ENCODE results near the gene RADIL.
A peak's percentile ranks its signal among the peaks of the same experiment; 100 is the strongest.

RADIL gene

DNA sequence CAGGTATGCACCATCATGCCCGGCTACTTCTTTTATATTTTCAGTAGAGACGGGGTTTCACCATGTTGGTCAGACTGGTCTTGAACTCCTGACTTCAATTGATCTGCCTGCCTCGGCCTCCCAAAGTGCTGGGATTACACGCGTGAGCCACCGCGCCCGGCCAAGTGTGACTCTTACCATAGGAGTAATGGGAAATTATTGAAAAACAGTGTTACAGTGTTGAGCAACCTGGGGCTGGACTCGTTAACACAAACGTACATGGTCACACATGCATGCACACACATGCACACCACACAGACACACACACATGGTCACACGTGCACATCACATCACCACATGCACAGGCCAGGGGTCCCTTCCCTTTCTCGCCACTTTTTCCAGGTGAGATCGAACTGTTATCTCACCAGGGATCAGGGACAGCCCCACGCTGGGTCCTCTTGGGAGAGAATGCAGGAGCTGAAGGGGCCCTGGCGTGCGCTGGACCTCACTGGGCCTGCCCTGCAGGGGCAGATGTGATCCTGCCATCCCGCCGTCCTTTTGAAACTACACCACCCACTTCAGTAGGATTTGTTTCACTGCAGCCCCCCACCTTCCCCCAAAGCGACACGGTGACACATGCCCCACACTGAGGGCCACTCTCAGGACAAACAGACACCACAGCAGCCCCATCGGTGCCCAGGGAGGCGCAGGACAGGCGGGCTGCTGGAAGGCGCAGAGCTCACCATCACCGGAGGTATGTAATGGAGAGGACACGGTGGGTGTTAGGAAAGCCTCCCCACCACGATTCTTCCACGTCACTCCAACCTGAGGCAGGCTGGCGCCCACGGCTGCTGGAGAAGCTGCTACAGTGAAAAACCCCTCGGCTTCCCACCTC, 10.2 kb downstream of the RADIL start:
- no peak overlapping the region for H3K27ac Mint-ChIP-seq
- H3K4me3 Mint-ChIP-seq, result no peak overlapping the region
- H3K36me3 Mint-ChIP-seq (ENCODE audit: low read depth), result no peaks in the 10 kb centered on the region
- no peaks in the 10 kb centered on the region for H3K9me3 Mint-ChIP-seq
- ATAC-seq, result no peak
- H3K27me3 Mint-ChIP-seq, result peaks cover 19% of the 10 kb centered on the region
- DNase-seq, result no peak
- no peaks in the 10 kb centered on the region for H3K4me1 Mint-ChIP-seq

DNA sequence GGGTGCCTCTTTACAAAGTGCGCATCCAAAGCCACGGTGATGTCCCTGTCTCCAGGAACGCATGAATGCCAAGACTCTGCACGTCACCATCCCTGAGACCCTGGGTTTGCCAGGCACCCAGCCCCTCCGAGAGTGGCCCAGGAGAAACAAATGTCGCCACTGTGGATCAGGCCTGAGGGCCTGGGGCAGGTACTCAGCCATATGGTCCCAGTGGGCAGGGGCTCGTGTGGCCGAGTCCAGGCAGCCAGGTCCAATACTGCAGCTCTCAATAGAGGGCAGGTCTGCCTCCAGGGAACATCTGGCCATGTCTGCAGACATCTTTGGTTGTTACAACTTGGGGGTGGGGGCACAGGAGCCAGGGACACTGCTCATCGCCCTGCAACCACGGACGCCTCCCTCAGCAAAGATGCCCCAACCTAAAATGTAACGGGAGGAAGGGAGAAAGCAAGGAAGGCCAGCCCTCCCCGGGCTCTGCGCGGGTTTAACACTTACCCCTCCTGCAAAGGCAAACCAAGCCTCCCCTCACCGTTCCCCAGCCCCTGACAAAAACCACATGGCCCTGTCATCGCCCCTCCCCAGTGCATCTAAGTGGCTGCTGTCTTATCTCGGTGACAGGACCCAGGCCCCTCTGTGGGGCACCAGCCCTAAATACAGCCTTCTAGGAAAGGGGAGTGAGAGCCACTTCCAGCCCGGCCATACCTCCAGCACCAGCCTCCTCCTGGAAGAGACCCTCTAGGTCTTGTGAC, 11.4 kb downstream of the RADIL start:
- Mint-ChIP-seq H3K27me3 (peaks cover 16% of the 10 kb centered on the region), H3K4me3 (no peak overlapping the region), H3K4me1 (no peaks in the 10 kb centered on the region), H3K36me3 (ENCODE audit: low read depth) (no peaks in the 10 kb centered on the region), H3K27ac (no peak overlapping the region), H3K9me3 (no peaks in the 10 kb centered on the region)
- DNase-seq, result no peak
- no peak for ATAC-seq

DNA sequence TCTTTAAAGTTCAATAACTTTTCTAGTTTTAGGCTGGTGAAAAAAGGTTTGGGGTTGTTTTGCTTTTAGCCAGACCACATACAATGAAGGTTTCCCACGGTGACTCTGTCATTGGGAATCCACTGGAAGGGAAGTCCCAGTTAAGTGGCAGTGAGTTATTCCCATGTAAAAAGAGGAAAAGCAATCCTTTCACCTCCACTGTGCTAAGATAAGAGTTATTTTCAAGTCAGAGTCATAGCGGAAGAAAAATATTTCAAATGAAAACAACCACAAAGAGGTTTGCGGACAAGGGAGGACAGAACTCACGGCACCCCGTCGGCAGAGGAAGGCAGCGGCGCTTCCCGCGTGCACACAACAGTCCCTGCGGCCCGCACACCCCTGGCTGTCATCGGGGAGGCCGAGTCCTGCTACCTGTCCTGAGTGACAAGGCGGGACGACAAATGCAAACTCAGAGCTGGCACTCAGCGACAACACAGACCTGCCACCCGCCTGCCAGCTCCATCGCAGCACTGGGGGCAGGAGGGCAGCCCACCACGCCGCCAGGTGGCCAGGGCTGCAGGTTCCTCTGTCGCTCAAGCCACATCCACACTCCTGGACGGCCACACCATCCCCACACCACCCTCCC, 12.3 kb downstream of the RADIL start:
- Mint-ChIP-seq H3K4me1 (no peaks in the 10 kb centered on the region), H3K27ac (no peak overlapping the region), H3K4me3 (no peak overlapping the region), H3K27me3 (peaks cover 16% of the 10 kb centered on the region), H3K9me3 (no peaks in the 10 kb centered on the region), H3K36me3 (ENCODE audit: low read depth) (no peaks in the 10 kb centered on the region)
- ATAC-seq (no peak), DNase-seq (no peak)

DNA sequence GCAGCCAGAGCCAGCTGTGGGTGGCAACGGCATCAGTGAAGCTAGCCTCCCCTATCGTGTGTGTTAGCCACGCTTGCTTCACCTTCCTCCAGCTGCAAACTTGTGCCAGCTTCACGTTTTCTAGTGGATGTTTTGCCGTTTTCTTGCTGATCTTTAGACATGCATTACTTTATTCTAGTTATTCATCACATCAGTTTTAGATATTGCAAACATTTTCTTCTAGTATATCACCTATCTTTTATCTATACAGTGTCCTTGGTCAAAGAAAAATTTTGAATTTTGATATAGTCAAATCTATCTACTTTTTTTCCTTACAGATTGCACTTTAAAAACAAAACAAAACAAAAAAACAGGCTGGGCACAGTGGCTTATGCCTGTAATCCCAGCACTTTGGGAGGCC, 15.0 kb downstream of the RADIL start:
- DNase-seq, result no peak
- H3K36me3 Mint-ChIP-seq (ENCODE audit: low read depth), result no peaks in the 10 kb centered on the region
- no peak for ATAC-seq
- H3K27ac Mint-ChIP-seq, result no peak overlapping the region
- peaks cover 32% of the 10 kb centered on the region for H3K27me3 Mint-ChIP-seq
- no peak overlapping the region for H3K4me3 Mint-ChIP-seq
- no peaks in the 10 kb centered on the region for H3K9me3 Mint-ChIP-seq
- H3K4me1 Mint-ChIP-seq, result no peaks in the 10 kb centered on the region

DNA sequence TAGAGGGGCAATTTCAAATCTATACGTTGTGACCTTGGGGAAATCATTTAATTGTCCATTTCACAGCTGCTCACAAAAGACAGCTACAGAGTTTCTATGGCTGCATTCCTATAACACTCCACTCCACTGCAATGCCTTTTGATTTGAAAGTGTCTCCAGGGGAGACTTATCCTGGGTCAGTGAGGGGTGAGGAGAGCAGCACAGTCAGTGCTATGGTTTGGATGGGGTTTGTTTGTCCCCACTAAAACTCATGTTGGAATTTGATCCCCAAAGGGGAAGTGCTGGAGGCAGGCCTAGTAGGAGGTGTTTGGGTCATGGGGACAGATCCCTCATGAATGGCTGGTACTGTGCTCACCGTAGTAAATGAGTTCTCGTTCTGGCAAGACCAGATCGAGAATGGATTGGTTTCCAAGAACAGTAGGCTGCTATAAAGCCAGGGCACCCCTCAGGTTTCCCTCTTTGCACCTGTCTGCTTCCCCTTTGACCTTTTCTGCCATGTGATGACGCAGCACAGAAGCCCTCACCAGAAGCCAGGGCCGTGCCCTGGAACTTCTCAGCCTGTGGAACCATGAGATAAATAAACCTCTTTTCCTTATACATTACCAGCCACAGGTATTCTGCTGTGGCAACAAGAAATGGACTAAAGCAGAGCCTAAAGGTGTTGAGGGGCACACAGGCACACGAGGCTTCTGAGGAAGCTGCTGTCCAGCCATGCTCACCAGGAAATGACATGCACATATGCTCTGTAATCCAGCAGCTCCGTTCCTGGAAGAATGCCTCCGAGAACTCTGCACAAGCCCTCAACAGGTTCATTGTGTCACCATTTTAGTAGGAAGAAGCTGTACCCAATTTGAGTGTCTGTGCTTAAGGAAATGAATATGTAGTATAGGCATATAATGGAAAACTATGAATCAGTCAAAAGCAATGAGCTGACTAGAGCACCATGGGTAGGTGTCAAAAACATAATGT, 16.7 kb downstream of the RADIL start:
- no peaks in the 10 kb centered on the region for H3K36me3 Mint-ChIP-seq (ENCODE audit: low read depth)
- H3K4me3 Mint-ChIP-seq, result no peak overlapping the region
- ATAC-seq (no peak), DNase-seq (no peak)
- H3K27ac Mint-ChIP-seq, result no peak overlapping the region
- no peaks in the 10 kb centered on the region for H3K4me1 Mint-ChIP-seq
- peaks cover 6% of the 10 kb centered on the region for H3K9me3 Mint-ChIP-seq
- H3K27me3 Mint-ChIP-seq, result peaks cover 43% of the 10 kb centered on the region

DNA sequence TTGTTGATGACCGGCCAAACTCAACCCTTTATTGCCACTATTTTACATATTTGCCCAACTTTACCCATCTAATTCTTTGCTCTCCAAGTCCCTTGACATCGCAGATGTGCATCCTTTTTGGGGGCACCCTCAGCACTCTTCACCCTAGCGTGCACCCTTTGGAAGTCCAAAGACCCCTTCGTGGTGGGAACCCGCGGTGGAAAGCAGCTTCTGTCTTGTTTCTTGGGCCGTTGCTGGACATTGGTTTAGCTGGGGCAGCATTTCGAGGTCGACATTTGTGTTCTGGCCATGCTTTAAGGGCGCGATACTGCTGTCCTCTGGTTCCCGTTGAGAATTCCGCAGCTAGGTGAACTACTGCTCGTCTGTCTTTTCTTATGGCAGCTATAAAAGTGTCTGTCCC, 21.4 kb downstream of the RADIL start:
- peaks cover 33% of the 10 kb centered on the region for H3K27me3 Mint-ChIP-seq
- no peak overlapping the region for H3K27ac Mint-ChIP-seq
- peak overlapping the region; percentile 24 for H3K4me3 Mint-ChIP-seq
- H3K36me3 Mint-ChIP-seq (ENCODE audit: low read depth), result peaks cover 4% of the 10 kb centered on the region
- DNase-seq (no peak), ATAC-seq (no peak)
- peaks cover 3% of the 10 kb centered on the region for H3K4me1 Mint-ChIP-seq
- H3K9me3 Mint-ChIP-seq, result peaks cover 9% of the 10 kb centered on the region

DNA sequence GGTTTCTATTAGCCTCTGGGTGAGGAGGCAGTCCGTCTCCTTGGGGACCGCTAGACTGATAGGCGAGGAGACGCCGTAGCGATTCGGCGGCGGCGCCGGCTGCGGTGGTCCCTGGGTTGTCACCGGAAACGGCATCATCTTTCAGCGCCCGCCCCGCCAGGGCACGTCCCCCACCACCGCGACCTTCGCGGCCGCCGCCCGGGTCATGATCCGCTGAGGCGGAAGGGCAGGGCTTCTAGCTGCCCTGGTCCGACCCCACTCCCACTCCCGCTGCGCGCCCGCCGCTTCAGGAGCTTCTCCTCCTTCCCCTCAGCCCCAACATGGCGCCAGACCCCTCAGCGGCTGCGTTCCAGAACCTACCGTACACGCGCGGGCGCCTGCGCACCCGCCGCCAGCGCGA, 21.8 kb downstream of the RADIL start, which contains the start of gene PAPOLB:
Gene PAPOLB, minus strand, starts transcription at position 358 of the 400 bp plus-strand sequence. Its CDS starts 220 bp downstream, at position 138.
- Mint-ChIP-seq H3K9me3 (peaks cover 9% of the 10 kb centered on the region), H3K4me1 (peaks cover 3% of the 10 kb centered on the region), H3K27ac (no peak within 1 kb of the TSS), H3K36me3 (ENCODE audit: low read depth) (peaks cover 4% of the 10 kb centered on the region), H3K27me3 (peaks cover 33% of the 10 kb centered on the region), H3K4me3 (peak within 1 kb of the TSS; percentile 24)
- DNase-seq (peak; percentile 45), ATAC-seq (peak; percentile 65)

DNA sequence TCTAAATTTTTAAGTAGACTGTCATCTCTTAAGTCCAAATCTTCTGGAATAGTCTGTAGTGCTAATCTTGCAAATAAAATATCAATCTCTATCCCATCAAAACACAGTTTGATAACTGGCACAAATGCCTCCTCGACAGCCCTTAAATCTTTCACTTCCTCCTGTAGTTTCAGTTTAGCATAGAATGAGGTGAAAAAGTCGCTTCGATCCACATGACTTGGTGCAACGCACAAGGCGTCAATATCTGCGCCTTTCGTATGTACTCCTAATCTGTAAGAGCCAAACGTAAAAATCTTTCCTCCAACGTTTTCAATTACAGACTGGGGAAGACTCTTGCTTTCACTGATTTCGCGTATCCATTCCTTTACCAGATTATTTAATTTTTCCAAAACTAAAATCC, 22.3 kb downstream of the RADIL start:
- ATAC-seq (no peak), DNase-seq (no peak)
- H3K27me3 Mint-ChIP-seq, result peaks cover 33% of the 10 kb centered on the region
- H3K9me3 Mint-ChIP-seq, result peaks cover 9% of the 10 kb centered on the region
- H3K36me3 Mint-ChIP-seq (ENCODE audit: low read depth), result peaks cover 4% of the 10 kb centered on the region
- H3K4me3 Mint-ChIP-seq, result peak overlapping the region; percentile 24
- peaks cover 3% of the 10 kb centered on the region for H3K4me1 Mint-ChIP-seq
- no peak overlapping the region for H3K27ac Mint-ChIP-seq

DNA sequence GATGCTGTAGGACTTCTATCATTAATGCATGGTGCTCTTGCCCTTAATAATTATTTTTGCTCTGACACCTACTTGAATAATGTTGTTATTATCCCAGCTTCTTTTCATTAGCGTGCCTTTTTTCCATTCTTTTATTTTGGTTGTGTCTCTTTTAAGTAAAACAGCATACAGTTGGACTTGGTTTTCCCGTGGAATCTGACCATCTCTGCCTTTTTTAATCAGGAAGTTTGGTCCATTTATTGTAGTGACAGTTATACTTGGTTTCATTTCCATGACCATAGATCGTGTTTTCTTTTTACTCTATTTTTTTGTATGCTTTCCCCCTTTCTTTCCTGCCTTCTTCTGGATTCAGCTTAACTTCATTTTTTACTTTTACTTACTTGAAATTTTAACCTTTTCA, 26.3 kb downstream of the RADIL start:
- H3K4me1 Mint-ChIP-seq, result peaks cover 3% of the 10 kb centered on the region
- H3K27me3 Mint-ChIP-seq, result peaks cover 13% of the 10 kb centered on the region
- no peak for ATAC-seq
- no peak for DNase-seq
- H3K4me3 Mint-ChIP-seq, result no peak overlapping the region
- H3K36me3 Mint-ChIP-seq (ENCODE audit: low read depth), result peaks cover 4% of the 10 kb centered on the region
- no peak overlapping the region for H3K27ac Mint-ChIP-seq
- peaks cover 4% of the 10 kb centered on the region for H3K9me3 Mint-ChIP-seq

DNA sequence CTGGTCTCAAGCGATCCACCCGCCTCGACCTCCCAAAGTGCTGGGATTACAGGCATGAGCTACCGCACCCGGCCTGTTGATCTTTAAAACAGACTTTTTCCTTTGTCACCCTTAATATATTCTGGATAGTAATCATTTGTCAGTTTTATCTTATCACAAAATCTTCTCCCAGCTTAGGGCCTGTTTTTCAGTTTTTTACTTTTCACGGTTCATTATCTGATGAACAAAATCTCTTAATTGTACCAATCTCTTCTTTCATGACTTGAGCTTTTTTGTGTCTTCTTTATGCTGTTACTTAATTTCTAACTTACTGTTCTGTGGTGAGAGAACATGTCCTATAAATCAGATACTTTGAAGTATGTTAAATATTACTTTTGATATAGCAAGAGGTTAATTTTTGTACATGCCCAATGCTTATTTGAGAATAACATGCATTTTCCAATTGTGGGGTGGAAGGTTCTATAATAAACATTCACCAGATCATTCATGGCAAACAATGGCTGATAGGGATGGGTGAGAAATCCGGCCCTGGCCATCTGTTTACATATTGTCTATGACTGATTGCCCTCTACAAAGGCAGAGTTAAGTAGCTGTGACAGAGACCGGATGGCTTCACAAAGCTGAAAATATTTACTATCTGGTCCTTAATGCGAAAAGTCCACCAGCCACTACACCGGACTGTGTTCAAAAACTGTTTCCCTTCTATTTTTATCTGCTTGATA, 27.0 kb downstream of the RADIL start:
- Mint-ChIP-seq H3K36me3 (ENCODE audit: low read depth) (peaks cover 4% of the 10 kb centered on the region), H3K9me3 (peaks cover 4% of the 10 kb centered on the region), H3K27me3 (peaks cover 11% of the 10 kb centered on the region), H3K4me1 (peaks cover 9% of the 10 kb centered on the region), H3K4me3 (no peak overlapping the region), H3K27ac (no peak overlapping the region)
- ATAC-seq, result no peak
- DNase-seq, result no peak

DNA sequence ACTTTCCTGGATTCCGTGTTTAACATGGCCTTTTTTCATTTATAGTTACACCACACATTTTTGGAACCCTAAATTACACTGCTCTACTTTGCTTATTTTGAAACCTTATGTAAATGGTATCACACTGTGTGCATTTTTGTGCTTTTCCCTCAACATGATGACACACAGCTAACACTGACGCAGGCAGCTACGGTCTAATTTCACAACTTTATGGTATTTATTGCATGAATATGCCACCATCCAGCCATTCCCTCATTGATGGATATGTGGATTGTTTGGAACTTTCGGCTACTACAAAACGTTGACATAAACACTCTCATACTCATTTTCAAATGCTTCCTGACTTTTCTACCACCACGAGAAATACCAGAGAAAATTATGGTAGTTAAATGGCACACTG, 28.6 kb downstream of the RADIL start:
- no peak overlapping the region for H3K4me3 Mint-ChIP-seq
- DNase-seq (no peak), ATAC-seq (no peak)
- no peak overlapping the region for H3K27ac Mint-ChIP-seq
- H3K9me3 Mint-ChIP-seq, result no peaks in the 10 kb centered on the region
- peaks cover 7% of the 10 kb centered on the region for H3K27me3 Mint-ChIP-seq
- peaks cover 9% of the 10 kb centered on the region for H3K4me1 Mint-ChIP-seq
- no peaks in the 10 kb centered on the region for H3K36me3 Mint-ChIP-seq (ENCODE audit: low read depth)

DNA sequence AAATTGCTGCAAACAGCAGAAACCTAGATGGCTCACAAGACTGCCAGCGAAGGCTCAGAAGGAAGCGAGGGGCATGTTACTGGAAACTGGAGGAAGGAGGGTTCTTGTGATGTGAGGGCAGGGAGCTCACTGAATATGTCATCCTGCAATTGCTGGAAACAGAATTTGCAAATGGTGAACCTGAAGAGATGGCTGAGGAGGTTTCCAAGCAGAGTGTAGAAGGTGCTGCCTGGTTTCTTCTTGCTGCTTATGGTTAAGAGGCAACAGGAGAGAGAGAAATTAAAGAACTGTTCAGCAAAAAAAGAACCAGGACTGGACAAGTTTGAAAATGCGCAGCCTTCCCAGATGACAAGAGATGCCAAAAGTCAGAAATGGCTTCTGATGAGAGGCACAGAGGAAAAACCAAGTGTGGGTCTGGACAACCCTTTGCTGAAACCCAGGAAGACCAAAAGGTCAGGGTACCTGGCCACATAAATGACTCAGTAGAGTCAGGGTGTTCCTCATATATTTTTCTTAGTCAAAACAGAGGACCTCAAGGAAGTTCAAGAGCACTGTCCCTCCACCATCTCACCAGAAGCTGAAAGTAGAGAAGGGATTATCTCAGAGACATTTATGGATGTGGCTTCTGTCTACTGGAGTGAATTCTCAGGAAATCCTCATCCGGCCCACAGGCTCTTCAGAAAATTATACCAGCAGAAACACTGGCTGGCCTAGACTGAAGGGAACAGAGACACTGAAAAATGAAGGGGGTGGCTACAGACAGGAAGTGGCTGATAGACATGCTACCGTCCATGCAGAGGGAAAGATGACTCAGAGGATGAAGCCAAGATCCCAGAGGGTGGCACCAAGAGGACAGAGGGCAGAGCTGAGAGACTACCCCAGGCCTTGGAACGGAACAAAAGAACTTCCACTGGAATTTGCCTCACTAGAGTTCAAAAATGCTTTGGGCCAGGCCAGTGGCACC, 31.8 kb downstream of the RADIL start:
- Mint-ChIP-seq H3K27ac (no peak overlapping the region), H3K4me1 (peaks cover 9% of the 10 kb centered on the region), H3K36me3 (ENCODE audit: low read depth) (no peaks in the 10 kb centered on the region), H3K4me3 (no peak overlapping the region), H3K9me3 (no peaks in the 10 kb centered on the region), H3K27me3 (peaks cover 7% of the 10 kb centered on the region)
- ATAC-seq, result peak; percentile 84
- no peak for DNase-seq
